ENCODE data around the gene FAM76B.
A peak's percentile ranks its signal among the peaks of the same experiment; 100 is the strongest.

FAM76B gene

DNA sequence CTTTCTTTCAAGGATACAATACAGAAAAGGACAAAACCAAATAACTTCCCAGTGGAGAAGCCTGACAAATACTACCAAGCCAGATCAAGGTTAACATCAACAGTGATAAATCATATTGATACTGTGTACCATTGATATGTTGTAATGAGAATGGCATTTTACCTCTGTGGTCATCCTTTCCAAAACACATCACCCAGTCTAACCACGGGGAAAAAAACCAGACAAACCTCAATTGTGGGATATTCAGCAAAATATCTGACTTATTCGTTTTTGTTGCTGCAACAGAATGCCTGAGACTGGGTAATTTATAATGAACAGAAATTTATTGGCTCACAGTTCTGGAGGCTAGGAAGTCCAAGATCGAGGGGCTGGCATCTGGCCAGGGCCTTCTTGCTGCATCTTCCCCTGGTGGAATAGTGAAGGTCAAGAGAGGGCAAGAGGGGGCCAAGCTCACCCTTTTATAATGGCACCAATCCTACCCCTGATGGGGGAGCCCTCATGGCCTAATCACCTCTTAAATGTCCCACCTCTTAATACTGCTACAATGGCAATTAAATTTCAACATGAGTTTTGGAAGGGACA is 66.1 kb downstream of the FAM76B start:
- Histone ChIP-seq H2AFZ (ENCODE audit: low read length) (no peak overlapping the region), H3K9me2 (replicated peaks; ENCODE audit: insufficient read depth, low read length) (no peaks in the 10 kb centered on the region), H3K4me3 (ENCODE audit: low read length) (no peak overlapping the region), H3F3A (ENCODE audit: insufficient read depth, low read length) (no peaks in the 10 kb centered on the region), H3K27ac (ENCODE audit: low read length) (no peak overlapping the region), H3K4me1 (ENCODE audit: low read length) (no peaks in the 10 kb centered on the region), H3K9ac (ENCODE audit: low read length) (no peak overlapping the region), H3K79me2 (ENCODE audit: low read length) (no peaks in the 10 kb centered on the region), H3K36me3 (replicated peaks; ENCODE audit: insufficient read depth, low read length) (no peaks in the 10 kb centered on the region), H3K9me3 (replicated peaks; ENCODE audit: insufficient read depth, low read length) (no peaks in the 10 kb centered on the region), H3K27me3 (replicated peaks; ENCODE audit: insufficient read depth, low read length) (no peaks in the 10 kb centered on the region), H4K20me1 (ENCODE audit: insufficient read depth, low read length) (no peaks in the 10 kb centered on the region), H3K4me2 (ENCODE audit: low read depth, low read length) (no peak overlapping the region)
- TF ChIP-seq EZH2 (optimal IDR thresholded peaks at IDR 0.05; ENCODE audit: low read depth, low read length) (no peak), EZH2phosphoT487 (IDR thresholded peaks at IDR 0.05; ENCODE audit: low read length) (no peak)
- TF ChIP-seq, protein P1, sequence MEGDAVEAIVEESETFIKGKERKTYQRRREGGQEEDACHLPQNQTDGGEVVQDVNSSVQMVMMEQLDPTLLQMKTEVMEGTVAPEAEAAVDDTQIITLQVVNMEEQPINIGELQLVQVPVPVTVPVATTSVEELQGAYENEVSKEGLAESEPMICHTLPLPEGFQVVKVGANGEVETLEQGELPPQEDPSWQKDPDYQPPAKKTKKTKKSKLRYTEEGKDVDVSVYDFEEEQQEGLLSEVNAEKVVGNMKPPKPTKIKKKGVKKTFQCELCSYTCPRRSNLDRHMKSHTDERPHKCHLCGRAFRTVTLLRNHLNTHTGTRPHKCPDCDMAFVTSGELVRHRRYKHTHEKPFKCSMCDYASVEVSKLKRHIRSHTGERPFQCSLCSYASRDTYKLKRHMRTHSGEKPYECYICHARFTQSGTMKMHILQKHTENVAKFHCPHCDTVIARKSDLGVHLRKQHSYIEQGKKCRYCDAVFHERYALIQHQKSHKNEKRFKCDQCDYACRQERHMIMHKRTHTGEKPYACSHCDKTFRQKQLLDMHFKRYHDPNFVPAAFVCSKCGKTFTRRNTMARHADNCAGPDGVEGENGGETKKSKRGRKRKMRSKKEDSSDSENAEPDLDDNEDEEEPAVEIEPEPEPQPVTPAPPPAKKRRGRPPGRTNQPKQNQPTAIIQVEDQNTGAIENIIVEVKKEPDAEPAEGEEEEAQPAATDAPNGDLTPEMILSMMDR (IDR thresholded peaks at IDR 0.05; ENCODE audit: low read length), result no peak
- DNase-seq, result no peak

DNA sequence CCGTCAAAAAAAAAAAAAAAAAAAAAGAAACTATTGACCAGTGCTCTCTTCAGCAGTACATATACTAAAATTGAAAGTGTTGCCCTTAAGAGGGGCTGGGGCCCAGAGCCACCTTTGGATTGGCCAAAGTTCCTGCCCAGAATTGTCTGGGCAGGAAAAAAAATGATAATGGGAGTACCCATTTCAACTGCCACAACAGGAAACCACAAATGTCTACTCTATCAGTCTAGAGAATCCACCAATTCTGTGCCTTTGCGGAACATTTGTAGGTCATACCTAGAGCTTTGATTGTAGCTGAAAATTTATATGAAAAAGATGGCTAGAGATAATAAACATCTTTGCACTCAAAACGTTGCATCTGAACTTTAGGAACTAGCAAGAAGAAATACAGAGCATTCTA is 69.4 kb downstream of the FAM76B start:
- no peak overlapping the region for H3K4me2 ChIP-seq (ENCODE audit: low read depth, low read length)
- H3K79me2 ChIP-seq (ENCODE audit: low read length), result no peaks in the 10 kb centered on the region
- no peak overlapping the region for H3K9ac ChIP-seq (ENCODE audit: low read length)
- TF ChIP-seq EZH2 (optimal IDR thresholded peaks at IDR 0.05; ENCODE audit: low read depth, low read length) (no peak), EZH2phosphoT487 (IDR thresholded peaks at IDR 0.05; ENCODE audit: low read length) (no peak)
- TF ChIP-seq, protein P1 (IDR thresholded peaks at IDR 0.05; ENCODE audit: low read length), result no peak
- H3K4me1 ChIP-seq (ENCODE audit: low read length), result peaks cover 9% of the 10 kb centered on the region
- no peaks in the 10 kb centered on the region for H4K20me1 ChIP-seq (ENCODE audit: insufficient read depth, low read length)
- H3F3A ChIP-seq (ENCODE audit: insufficient read depth, low read length), result peaks cover 15% of the 10 kb centered on the region
- no peaks in the 10 kb centered on the region for H3K9me2 ChIP-seq (replicated peaks; ENCODE audit: insufficient read depth, low read length)
- DNase-seq, result peak; percentile 17
- no peak overlapping the region for H3K27ac ChIP-seq (ENCODE audit: low read length)
- H3K36me3 ChIP-seq (replicated peaks; ENCODE audit: insufficient read depth, low read length), result no peaks in the 10 kb centered on the region
- H3K9me3 ChIP-seq (replicated peaks; ENCODE audit: insufficient read depth, low read length), result no peaks in the 10 kb centered on the region
- H2AFZ ChIP-seq (ENCODE audit: low read length), result no peak overlapping the region
- H3K27me3 ChIP-seq (replicated peaks; ENCODE audit: insufficient read depth, low read length), result no peaks in the 10 kb centered on the region
- H3K4me3 ChIP-seq (ENCODE audit: low read length), result no peak overlapping the region

All from MM.1S (cell line).